Measurements from ENCODE around the gene KRT13. TPM values are rescaled to one million over a fixed set of nuclear protein-coding genes. Genes with fewer than 3 reads are reported as not detected.

Gene KRT13
- polyA plus RNA-seq, 1 donor (not counting 4 experiments of a cell fraction or from before 2014, with no cell fraction given) = 24.0 TPM

- TF ChIP-seq CTCF (optimal IDR thresholded peaks at IDR 0.05 in 1 of 3, IDR thresholded peaks at IDR 0.05 in 1 of 3, conservative IDR thresholded peaks at IDR 0.05 in 1 of 3; ENCODE audit: extremely low read depth in 1 of 3, insufficient read depth in 2 of 3, low read length in 3 of 3) (no peak), EZH2 (IDR thresholded peaks at IDR 0.05; ENCODE audit: low read length) (no peak)
- H3K79me2 ChIP-seq (ENCODE audit: control insufficient read depth, insufficient read depth, low read length) = no peaks in the 10 kb centered on the region
- peak overlapping the region in 1 of 3 experiments; percentile 24 for H3K4me3 ChIP-seq (ENCODE audit: control insufficient read depth in 2 of 3, extremely low read depth in 1 of 3, insufficient read depth in 2 of 3, low read depth in 1 of 3, low read length in 3 of 3)
- H3K27ac ChIP-seq (ENCODE audit: control insufficient read depth, insufficient read depth, low read length) = peak overlapping the region; percentile 41
- peak; percentile 87 for FAIRE-seq
- H3K4me2 ChIP-seq (ENCODE audit: control insufficient read depth, extremely low read depth, insufficient read depth, low read depth, low read length) = peak overlapping the region; percentile 55
- no peaks in the 10 kb centered on the region for H3K9me3 ChIP-seq (ENCODE audit: control insufficient read depth, low read depth, low read length)
- H3K36me3 ChIP-seq (ENCODE audit: control insufficient read depth in 2 of 2, extremely low read depth in 1 of 2, insufficient read depth in 2 of 2, low read length in 2 of 2) = no peaks in the 10 kb centered on the region
- no peaks in the 10 kb centered on the region for H3K27me3 ChIP-seq (ENCODE audit: control insufficient read depth, extremely low read depth, insufficient read depth, low read length)
- peak overlapping the region; percentile 74 for H2AFZ ChIP-seq (ENCODE audit: control insufficient read depth, low read length)
- peak overlapping the region; percentile 30 for H3K9ac ChIP-seq (ENCODE audit: control insufficient read depth, extremely low read depth, insufficient read depth, low read length)
- dilution Hi-C loops (cut with MboI; ENCODE audit: extremely low pct_ligation_motif_present, low sequenced_read_pairs) = no loop called here
- H3K9me1 ChIP-seq (ENCODE audit: control insufficient read depth, extremely low read depth, insufficient read depth, low read length) = no peaks in the 10 kb centered on the region
- H4K20me1 ChIP-seq (ENCODE audit: control insufficient read depth, extremely low read depth, insufficient read depth, low read length) = no peaks in the 10 kb centered on the region
- no peak for DNase-seq (ENCODE audit: low read depth, low spot score)
- H3K4me1 ChIP-seq (ENCODE audit: control insufficient read depth, extremely low read depth, insufficient read depth, low read length) = peaks cover 32% of the 10 kb centered on the region
Observed at GRCh38 chr17:41500131-41500911, 5.1 kb downstream of the KRT13 start.

GRCh38 chr17:41499714-41500113 lies 5.7 kb downstream of the KRT13 start:
- Histone ChIP-seq H3K79me2 (ENCODE audit: control insufficient read depth, insufficient read depth, low read length) (no peaks in the 10 kb centered on the region), H3K27ac (ENCODE audit: control insufficient read depth, insufficient read depth, low read length) (peak overlapping the region; percentile 41), H3K9ac (ENCODE audit: control insufficient read depth, extremely low read depth, insufficient read depth, low read length) (no peak overlapping the region), H3K4me1 (ENCODE audit: control insufficient read depth, extremely low read depth, insufficient read depth, low read length) (peaks cover 35% of the 10 kb centered on the region), H3K9me3 (ENCODE audit: control insufficient read depth, low read depth, low read length) (no peaks in the 10 kb centered on the region), H3K4me2 (ENCODE audit: control insufficient read depth, extremely low read depth, insufficient read depth, low read depth, low read length) (peak overlapping the region; percentile 55), H2AFZ (ENCODE audit: control insufficient read depth, low read length) (no peak overlapping the region), H3K4me3 (ENCODE audit: control insufficient read depth in 2 of 3, extremely low read depth in 1 of 3, insufficient read depth in 2 of 3, low read depth in 1 of 3, low read length in 3 of 3) (no peak overlapping the region), H3K9me1 (ENCODE audit: control insufficient read depth, extremely low read depth, insufficient read depth, low read length) (no peaks in the 10 kb centered on the region), H3K36me3 (ENCODE audit: control insufficient read depth in 2 of 2, extremely low read depth in 1 of 2, insufficient read depth in 2 of 2, low read length in 2 of 2) (no peaks in the 10 kb centered on the region), H3K27me3 (ENCODE audit: control insufficient read depth, extremely low read depth, insufficient read depth, low read length) (no peaks in the 10 kb centered on the region), H4K20me1 (ENCODE audit: control insufficient read depth, extremely low read depth, insufficient read depth, low read length) (no peaks in the 10 kb centered on the region)
- TF ChIP-seq CTCF (optimal IDR thresholded peaks at IDR 0.05 in 1 of 3, IDR thresholded peaks at IDR 0.05 in 1 of 3, conservative IDR thresholded peaks at IDR 0.05 in 1 of 3; ENCODE audit: extremely low read depth in 1 of 3, insufficient read depth in 2 of 3, low read length in 3 of 3) (no peak), EZH2 (IDR thresholded peaks at IDR 0.05; ENCODE audit: low read length) (no peak)
- DNase-seq (ENCODE audit: low read depth, low spot score) (no peak), FAIRE-seq (no peak)
- dilution Hi-C loops (cut with MboI; ENCODE audit: extremely low pct_ligation_motif_present, low sequenced_read_pairs) = no loop called here
